HepG2 (cell line): Measurements from ENCODE around the gene RRP8. TPM values are rescaled to one million over a fixed set of nuclear protein-coding genes. Genes with fewer than 3 reads are reported as not detected.

Experiments used
- ATAC-seq: fragments of 200-7000 bp; cut with Tn5 transposase; 3 replicates; pipeline ENCODE4 v1.9.1; 2020; ENCODE audit warnings: mild to moderate bottlenecking, moderate library complexity
- BruUV-seq: library from RNA; stranded (reverse); fragments of 400-500 nt; replicated peaks from 2 replicates; lab custom pipeline; 2021; lab: Mats Ljungman, UMichigan
- CTCF ChIA-PET: fragments of 300-600 bp; formaldehyde crosslinking; extraction: SDS; loops from one replicate; lab custom pipeline; 2021; ENCODE audit warnings: low total read pairs, inconsistent platforms, low intra/inter-chr PET ratio; lab: Yijun Ruan, JAX
- POLR2A ChIA-PET: fragments of 350-600 bp; sonication (Branson Sonifier 250); formaldehyde crosslinking; loops from one replicate; lab custom pipeline; 2020; ENCODE audit warnings: antibody characterized with exemption, inconsistent platforms; lab: Yijun Ruan, JAX
- DNase-seq: peaks from one replicate; pipeline ENCODE4 v3.0.0-alpha.2; 2015; ENCODE audit warnings: low spot score
- FAIRE-seq: peaks from 3 replicates; lab custom pipeline; 2011; peaks lifted over from hg19 to GRCh38; lab: Jason Lieb, UNC
- H2AFZ ChIP-seq: one replicate; pipeline ENCODE4 v1.6.1; 2011; ENCODE audit warnings: low read length, inconsistent platforms
- H3K27ac ChIP-seq: fragments of 300-600 bp; 3 replicates; pipeline ENCODE4 v1.8.0; 2011; ENCODE audit warnings: mixed run types, mild to moderate bottlenecking, mixed read lengths, low read length, inconsistent platforms; ENCODE audit not compliant: insufficient read depth; ENCODE audit errors: extremely low read length
- H3K27me3 ChIP-seq, 2 experiments: fragments of 200-600 bp in 1 of 2; 2 replicates in 1 of 2; 3 replicates in 1 of 2; pipeline versions ENCODE4 v1.6.0 to v1.8.0; 2011; ENCODE audit warnings: low read length in 2 of 2, mild to moderate bottlenecking in 2 of 2, moderate library complexity in 2 of 2, inconsistent platforms in 1 of 2; ENCODE audit not compliant: insufficient read depth in 2 of 2, control insufficient read depth in 1 of 2
- H3K36me3 ChIP-seq, 2 experiments: fragments of 200-600 bp in 1 of 2; replicated peaks in 1 of 2; 2 replicates in 1 of 2; 3 replicates in 1 of 2; pipeline versions ENCODE4 v1.5.1 to v1.8.0; 2011; ENCODE audit warnings: low read length in 2 of 2, inconsistent platforms in 1 of 2; ENCODE audit not compliant: insufficient read depth in 2 of 2, control insufficient read depth in 1 of 2
- H3K4me1 ChIP-seq: 2 replicates; pipeline ENCODE4 v1.5.1; 2012; ENCODE audit warnings: low read length, inconsistent platforms; ENCODE audit not compliant: insufficient read depth
- H3K4me2 ChIP-seq: 2 replicates; pipeline ENCODE4 v1.6.0; 2011; ENCODE audit warnings: low read depth, low read length, inconsistent platforms
- H3K4me3 ChIP-seq, 3 experiments: fragments of 200-600 bp in 1 of 3; sonication (generic), shearing (Covaris generic) in 1 of 3; replicated peaks in 1 of 3; 2 replicates each; pipeline ENCODE4 v1.5.1; 2011 to 2016; ENCODE audit warnings: low read length in 3 of 3, inconsistent platforms in 2 of 3, low read depth in 2 of 3, mild to moderate bottlenecking in 2 of 3, control low read depth in 1 of 3, mixed read lengths in 1 of 3; ENCODE audit not compliant: insufficient read depth in 1 of 3
- H3K79me2 ChIP-seq: one replicate; pipeline ENCODE4 v1.6.1; 2011; ENCODE audit warnings: low read length, inconsistent platforms; ENCODE audit not compliant: insufficient read depth
- H3K9ac ChIP-seq: 2 replicates; pipeline ENCODE4 v1.6.0; 2011; ENCODE audit warnings: mild to moderate bottlenecking, low read depth, low read length, inconsistent platforms; ENCODE audit not compliant: insufficient read depth
- H3K9me3 ChIP-seq: 2 replicates; pipeline ENCODE4 v1.5.1; 2012; ENCODE audit warnings: mild to moderate bottlenecking, low read length
- H4K20me1 ChIP-seq: 2 replicates; pipeline ENCODE4 v1.6.0; 2011; ENCODE audit warnings: inconsistent platforms, mild to moderate bottlenecking, low read length, moderate library complexity; ENCODE audit not compliant: insufficient read depth
- CBFB ChIP-seq: sonication (generic); formaldehyde crosslinking; IDR thresholded peaks from 2 replicates; pipeline ENCODE4 v1.4.0; 2020; ENCODE audit warnings: missing genetic modification reagents
- FOXA3 ChIP-seq: IDR thresholded peaks from 2 replicates; pipeline ENCODE4 v1.6.1; 2016; ENCODE audit warnings: missing genetic modification reagents, missing compliant biosample characterization
- MAZ ChIP-seq, 2 experiments: sonication (generic) in 1 of 2; formaldehyde crosslinking in 1 of 2; IDR thresholded peaks; 2 replicates each; pipeline versions ENCODE4 v1.5.0 to v1.6.1; 2012 to 2020; ENCODE audit warnings: low read depth in 2 of 2, mild to moderate bottlenecking in 2 of 2, borderline replicate concordance in 1 of 2, improper control_type of control experiment in 1 of 2, low read length in 1 of 2, missing genetic modification reagents in 1 of 2, moderate library complexity in 1 of 2
- PCBP1 ChIP-seq: fragments of 200-400 bp; formaldehyde crosslinking; IDR thresholded peaks from 2 replicates; pipeline ENCODE4 v1.6.1; 2017; ENCODE audit warnings: mild to moderate bottlenecking, low read depth, low read length, borderline replicate concordance
- SOX6 ChIP-seq, 2 experiments: fragments of 450-650 bp in 1 of 2; sonication (generic) in 1 of 2; formaldehyde crosslinking in 1 of 2; IDR thresholded peaks; 2 replicates each; pipeline versions ENCODE4 v1.4.0 to v1.6.1; 2017 to 2020; ENCODE audit warnings: antibody characterized with exemption in 1 of 2, mild to moderate bottlenecking in 1 of 2, missing genetic modification reagents in 1 of 2
- TMF1 ChIP-seq: sonication (generic); formaldehyde crosslinking; IDR thresholded peaks from 2 replicates; pipeline ENCODE4 v1.8.1; 2022; ENCODE audit warnings: low read depth, missing genetic modification reagents
- ZNF333 ChIP-seq: sonication (generic); formaldehyde crosslinking; IDR thresholded peaks from 2 replicates; pipeline ENCODE4 v1.4.0; 2020; ENCODE audit warnings: mild to moderate bottlenecking, missing genetic modification reagents, borderline replicate concordance
- ZNF543 ChIP-seq: sonication (generic); formaldehyde crosslinking; IDR thresholded peaks from 2 replicates; pipeline ENCODE4 v1.4.0; 2020; ENCODE audit warnings: mild to moderate bottlenecking, missing genetic modification reagents
- ZNF781 ChIP-seq: sonication (generic); formaldehyde crosslinking; IDR thresholded peaks from 2 replicates; pipeline ENCODE4 v1.5.1; 2020; ENCODE audit warnings: borderline replicate concordance, mild to moderate bottlenecking, missing genetic modification reagents; ENCODE audit errors: not compliant biosample characterization
- WGBS: methylation state at CpG from one replicate; pipeline ENCODE4 v1.1.6; 2017; ENCODE audit warnings: low lambda C conversion rate; 5-methylcytosine and 5-hydroxymethylcytosine counted together
- in situ Hi-C: cut with HindIII; loops from 2 replicates; pipeline ENCODE4 v1.10.0; 2017; ENCODE audit warnings: low pct_unique_long_range_greater_than_20kb; ENCODE audit not compliant: extremely low pct_ligation_motif_present
- intact Hi-C: fragments of 100-400 bp; cut with micrococcal nuclease; formaldehyde crosslinking; loops from one replicate; pipeline ENCODE4 v1.10.0; 2022; ENCODE audit not compliant: unreplicated experiment
- polyA plus RNA-seq, 8 experiments: library from polyadenylated mRNA; depleted of rRNA in 3 of 8; stranded (reverse) in 7 of 8; unstranded in 1 of 8; fragments of >200 nt; fragmentation: Illumina TruSeq in 4 of 8; extraction: Trizol in 4 of 8; gene quantifications; 2 replicates each; pipeline versions ENCODE4 v1.2.1 to v1.2.3, GENCODE V29; 2011 to 2016; ENCODE audit warnings: low read depth in 4 of 8, missing spikeins in 1 of 8, mixed read lengths in 1 of 8; ENCODE audit not compliant: insufficient read depth in 1 of 8
- total RNA-seq, 5 experiments: library from RNA; depleted of rRNA; stranded (reverse); fragments of >200 nt; fragmentation: Illumina TruSeq; extraction: Trizol; gene quantifications; 2 replicates each; pipeline ENCODE4 v1.2.3, GENCODE V29; 2016; ENCODE audit warnings: low read depth in 1 of 5

The RRP8 gene
- total and polyA plus RNA-seq, 2 of the 13 experiments (the other 11 are each of a cell fraction or from before 2014, with no cell fraction given) = 7.2 to 21.6 TPM

DNA sequence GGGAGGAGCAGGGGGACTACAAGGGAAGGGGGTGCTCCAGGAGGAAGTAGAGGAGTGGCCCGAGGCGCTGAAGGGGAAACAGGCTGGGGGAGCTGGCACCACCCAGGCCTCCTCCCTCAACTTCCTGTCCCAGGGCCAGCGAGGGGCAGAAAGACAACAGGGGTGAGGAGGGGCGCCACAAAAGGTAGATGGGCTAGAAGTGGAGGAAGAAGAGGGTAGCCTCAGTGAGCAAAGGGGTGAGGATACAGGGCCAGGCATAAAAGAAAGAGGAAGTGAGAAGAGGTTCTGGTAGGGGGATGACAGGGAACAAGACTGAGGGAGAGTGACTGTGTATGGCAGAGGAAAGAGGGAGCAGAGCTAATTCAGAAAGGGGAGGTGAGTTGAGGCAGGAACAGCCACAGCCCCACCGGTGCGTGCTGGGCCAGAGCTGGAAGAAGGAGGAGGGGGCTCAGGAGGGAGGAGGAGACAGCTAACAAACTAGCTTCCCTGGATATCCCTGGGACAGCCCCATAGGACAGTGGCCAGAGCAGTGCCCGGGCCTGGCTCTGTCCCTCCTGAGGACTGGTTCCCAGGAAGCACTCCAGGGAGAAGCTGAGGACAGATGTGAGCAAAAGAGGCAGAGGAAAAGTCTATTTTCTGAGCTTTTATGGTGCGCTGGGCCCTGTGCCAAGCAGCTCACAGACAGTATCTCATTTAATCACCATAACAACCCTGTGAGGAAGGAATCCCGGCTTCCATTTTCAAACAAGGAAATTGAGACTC, 43.7 kb upstream of the RRP8 start (continued):
- TF ChIP-seq CBFB (no peak), SOX6 (IDR thresholded peaks at IDR 0.05) (no peak), SOX6 (CRISPR knock-in tag; IDR thresholded peaks at IDR 0.05) (no peak), MAZ (IDR thresholded peaks at IDR 0.05; ENCODE audit: borderline replicate concordance, low read depth, low read length) (no peak), MAZ (CRISPR knock-in tag; IDR thresholded peaks at IDR 0.05; ENCODE audit: low read depth) (no peak), ZNF781 (CRISPR knock-in tag) (no peak)

DNA sequence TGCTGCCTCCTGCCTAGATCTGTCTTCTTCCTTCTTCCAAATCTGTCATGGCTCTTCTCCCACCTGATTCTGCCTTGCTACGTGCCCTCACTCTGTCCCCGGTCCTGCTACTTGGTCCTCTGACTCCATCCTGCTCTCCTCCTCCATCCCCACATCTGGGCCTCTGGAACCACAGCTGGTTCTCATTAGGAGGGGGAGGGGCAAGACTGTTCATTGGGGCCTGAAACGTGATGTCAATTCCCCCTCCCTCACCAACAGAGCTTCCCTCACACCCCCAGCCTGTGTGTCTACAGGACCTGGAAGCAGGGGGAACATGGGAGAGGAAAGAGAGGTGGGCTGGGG, 43.1 kb upstream of the RRP8 start:
- H3K4me1 ChIP-seq = no peaks in the 10 kb centered on the region
- POLR2A ChIA-PET = no interaction called here
- CTCF ChIA-PET = no interaction called here
- TF ChIP-seq PCBP1 (no peak), ZNF333 (CRISPR knock-in tag) (no peak), ZNF543 (CRISPR knock-in tag) (no peak), FOXA3 (CRISPR knock-in tag) (no peak), TMF1 (CRISPR knock-in tag) (no peak)
- no peak overlapping the region for H3K9ac ChIP-seq
- DNase-seq (no peak), ATAC-seq (no peak), FAIRE-seq (no peak)
- no peaks in the 10 kb centered on the region for H3K9me3 ChIP-seq
- no peak overlapping the region for H3K4me2 ChIP-seq
- in situ Hi-C loops = no loop called here
- no peak overlapping the region for H3K4me3 ChIP-seq
- no peak overlapping the region for H2AFZ ChIP-seq
- BruUV-seq = no TSS peak
- H3K27ac ChIP-seq = no peak overlapping the region
- H3K36me3 ChIP-seq = no peaks in the 10 kb centered on the region
- H4K20me1 ChIP-seq = no peaks in the 10 kb centered on the region; the same call in 1 of the 2 replicates
- H3K79me2 ChIP-seq = no peaks in the 10 kb centered on the region
- 29% methylated on average over 3 of the region's 3 CpGs for WGBS
- intact Hi-C loops = no loop called here
- peaks cover 4 to 99% of the 10 kb centered on the region in 2 experiments; a peak in 4 of 5 replicates for H3K27me3 ChIP-seq
